ENCODE results near the gene NPFFR1.

The NPFFR1 gene

GRCh38 chr10:70272925-70273316, 10.9 kb downstream of the NPFFR1 start:
- H3K4me3 ChIP-seq (ENCODE audit: control insufficient read depth, low read depth, low read length), result no peak overlapping the region
- DNase-seq (ENCODE audit: low read depth), result no peak
- peak; percentile 43 for TF ChIP-seq CTCF (IDR thresholded peaks at IDR 0.05; ENCODE audit: control insufficient read depth, insufficient read depth, low read depth, low read length, missing control alignments)

GRCh38 chr10:70271996-70272924, 11.5 kb downstream of the NPFFR1 start:
- TF ChIP-seq CTCF (IDR thresholded peaks at IDR 0.05; ENCODE audit: control insufficient read depth, insufficient read depth, low read depth, low read length, missing control alignments), result no peak
- DNase-seq (ENCODE audit: low read depth), result no peak
- no peak overlapping the region for H3K4me3 ChIP-seq (ENCODE audit: control insufficient read depth, low read depth, low read length)

GRCh38 chr10:70270952-70271351, 12.9 kb downstream of the NPFFR1 start:
- no peak for TF ChIP-seq CTCF (IDR thresholded peaks at IDR 0.05; ENCODE audit: control insufficient read depth, insufficient read depth, low read depth, low read length, missing control alignments)

GRCh38 chr10:70269741-70270140, 14.1 kb downstream of the NPFFR1 start:
- H3K4me3 ChIP-seq (ENCODE audit: control insufficient read depth, low read depth, low read length), result no peak overlapping the region
- DNase-seq (ENCODE audit: low read depth), result no peak
- TF ChIP-seq CTCF (IDR thresholded peaks at IDR 0.05; ENCODE audit: control insufficient read depth, insufficient read depth, low read depth, low read length, missing control alignments), result no peak

More at GRCh38 chr10:70270952-70271351, 12.9 kb downstream of the NPFFR1 start:
- DNase-seq (ENCODE audit: low read depth), result no peak
- no peak overlapping the region for H3K4me3 ChIP-seq (ENCODE audit: control insufficient read depth, low read depth, low read length)

GRCh38 chr10:70268376-70268775, 15.4 kb downstream of the NPFFR1 start:
- no peak overlapping the region for H3K4me3 ChIP-seq (ENCODE audit: control insufficient read depth, low read depth, low read length)
- TF ChIP-seq CTCF (IDR thresholded peaks at IDR 0.05; ENCODE audit: control insufficient read depth, insufficient read depth, low read depth, low read length, missing control alignments), result no peak
- DNase-seq (ENCODE audit: low read depth), result no peak

GRCh38 chr10:70267161-70267933, 16.5 kb downstream of the NPFFR1 start:
- DNase-seq (ENCODE audit: low read depth), result peak; percentile 89
- peak; percentile 11 for TF ChIP-seq CTCF (IDR thresholded peaks at IDR 0.05; ENCODE audit: control insufficient read depth, insufficient read depth, low read depth, low read length, missing control alignments)
- H3K4me3 ChIP-seq (ENCODE audit: control insufficient read depth, low read depth, low read length), result no peak overlapping the region
